ENCODE results near the gene RXRA. TPM values are rescaled to one million over a fixed set of nuclear protein-coding genes. Genes with fewer than 3 reads are reported as not detected.

Gene RXRA
- total and polyA plus RNA-seq, 2 donors (not counting 3 experiments of a cell fraction or from before 2014, with no cell fraction given) = 15.4 to 37.4 TPM

DNA sequence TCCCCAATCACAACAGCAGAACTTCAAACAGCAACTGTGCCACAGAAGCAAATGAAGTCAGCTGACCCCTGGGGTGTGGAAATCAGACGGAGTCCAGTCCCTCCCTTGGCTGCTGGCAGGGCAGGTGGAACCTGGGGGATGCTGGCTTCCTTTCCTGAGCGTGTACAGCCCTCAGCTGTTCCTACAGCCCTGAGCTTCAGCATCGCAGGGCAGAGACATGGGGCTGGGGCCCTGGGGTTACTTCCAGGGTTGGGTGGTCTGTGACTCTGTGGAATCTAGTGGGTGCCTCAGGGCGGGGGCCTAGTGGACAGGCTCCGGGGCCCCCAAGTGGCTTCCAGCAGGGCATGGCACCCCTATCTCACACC lies 7.3 kb upstream of the RXRA start:
- Histone ChIP-seq H2AFZ (ENCODE audit: low read depth, low read length) (no peak overlapping the region), H3K4me3 (replicated peaks in 1 of 3; ENCODE audit: insufficient read depth in 1 of 3, low read depth in 1 of 3, low read length in 3 of 3) (no peak overlapping the region), H3K9me3 (replicated peaks; ENCODE audit: control insufficient read depth, insufficient read depth, low read length) (no peaks in the 10 kb centered on the region), H3K4me2 (ENCODE audit: insufficient read depth, low read length) (no peak overlapping the region), H3K9ac (replicated peaks; ENCODE audit: extremely low read depth, insufficient read depth, low read length) (no peak overlapping the region), H3K4me1 (ENCODE audit: control insufficient read depth, extremely low read depth, insufficient read depth, low read length) (no peaks in the 10 kb centered on the region), H3K27ac (ENCODE audit: insufficient read depth, low read depth, low read length) (no peak overlapping the region), H3K36me3 (ENCODE audit: control insufficient read depth in 2 of 2, extremely low read depth in 1 of 2, insufficient read depth in 2 of 2, low read length in 2 of 2) (no peaks in the 10 kb centered on the region), H3K79me2 (ENCODE audit: control insufficient read depth, insufficient read depth, low read length) (no peaks in the 10 kb centered on the region), H3K9me1 (replicated peaks; ENCODE audit: control insufficient read depth, extremely low read depth, insufficient read depth, low read length) (no peaks in the 10 kb centered on the region), H4K20me1 (replicated peaks; ENCODE audit: control insufficient read depth, extremely low read depth, insufficient read depth, low read length) (no peaks in the 10 kb centered on the region), H3K27me3 (ENCODE audit: control insufficient read depth in 2 of 2, insufficient read depth in 2 of 2, low read length in 2 of 2) (no peaks in the 10 kb centered on the region)
- CTCF ChIA-PET = no interaction called here
- POLR2A ChIA-PET = no interaction called here
- BruUV-seq (replicated peaks) = no TSS peak
- DNase-seq (ENCODE audit: low read depth, low spot score) = no peak
- intact Hi-C loops (cut with micrococcal nuclease) (no loop called here), dilution Hi-C loops (cut with MboI; ENCODE audit: extremely low pct_ligation_motif_present, low sequenced_read_pairs) (no loop called here)
- no peak for TF ChIP-seq MYC (IDR thresholded peaks at IDR 0.05; ENCODE audit: low read depth, low read length)
- no peak for FAIRE-seq

DNA sequence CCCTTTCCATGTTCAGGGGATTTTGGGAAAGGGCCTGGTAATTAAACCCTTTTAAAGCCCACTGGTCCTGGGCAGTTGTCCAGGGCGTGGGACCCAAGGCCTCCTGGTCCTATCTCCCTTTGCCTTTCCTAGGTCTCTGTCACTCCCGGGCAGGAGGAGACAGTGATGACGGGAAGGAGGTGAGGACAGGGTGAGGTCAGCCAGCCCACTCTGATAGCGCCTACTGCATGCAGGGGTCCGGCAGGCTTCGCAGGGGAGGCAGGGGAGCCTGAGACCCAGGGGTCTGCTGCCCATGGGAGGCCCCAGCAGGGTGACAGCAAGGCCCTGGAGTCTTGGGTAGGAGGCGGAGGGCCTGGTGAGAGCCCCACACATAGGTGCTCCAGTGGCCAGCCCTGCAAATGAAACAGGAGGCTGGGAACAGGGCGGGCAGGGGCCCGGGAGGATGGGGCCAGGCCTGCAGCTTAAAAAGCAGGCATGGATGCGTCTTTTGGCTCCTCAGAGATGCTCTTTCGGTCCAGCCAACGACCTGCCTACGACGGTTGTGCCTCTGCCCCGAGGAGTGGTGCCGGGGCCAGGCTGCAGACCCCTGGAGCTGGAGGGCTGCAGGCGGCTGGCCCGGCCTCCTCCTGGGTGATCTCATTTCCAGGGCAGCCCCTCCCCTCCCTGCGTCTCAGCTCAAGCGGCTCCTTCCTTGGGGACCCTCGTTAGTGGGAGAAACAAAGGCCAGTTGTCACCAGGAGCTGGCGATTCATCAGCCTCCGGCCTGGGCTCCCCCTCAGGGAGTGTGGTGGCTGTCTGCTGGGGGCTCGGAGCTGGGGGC lies 6.7 kb upstream of the RXRA start:
- no peak overlapping the region for H3K9ac ChIP-seq (replicated peaks; ENCODE audit: extremely low read depth, insufficient read depth, low read length)
- DNase-seq (ENCODE audit: low read depth, low spot score) (no peak), FAIRE-seq (no peak)
- no TSS peak for BruUV-seq (replicated peaks)
- H3K27ac ChIP-seq (ENCODE audit: insufficient read depth, low read depth, low read length) = no peak overlapping the region
- H3K79me2 ChIP-seq (ENCODE audit: control insufficient read depth, insufficient read depth, low read length) = no peaks in the 10 kb centered on the region
- dilution Hi-C loops (cut with MboI; ENCODE audit: extremely low pct_ligation_motif_present, low sequenced_read_pairs) = no loop called here
- H3K9me1 ChIP-seq (replicated peaks; ENCODE audit: control insufficient read depth, extremely low read depth, insufficient read depth, low read length) = no peaks in the 10 kb centered on the region
- CTCF ChIA-PET = interaction anchor here (1.5 kb wide), 1 partner anchor 123 kb away, joined by 3 read pairs; no protein-coding TSS in a partner anchor
- no peaks in the 10 kb centered on the region for H3K27me3 ChIP-seq (ENCODE audit: control insufficient read depth in 2 of 2, insufficient read depth in 2 of 2, low read length in 2 of 2)
- intact Hi-C loops (cut with micrococcal nuclease) = loop anchor here (5.0 kb wide), 1 partner anchor 323 kb away; the partner anchor contains the start of gene COL5A1
- no peak overlapping the region for H3K4me3 ChIP-seq (replicated peaks in 1 of 3; ENCODE audit: insufficient read depth in 1 of 3, low read depth in 1 of 3, low read length in 3 of 3)
- H3K9me3 ChIP-seq (replicated peaks; ENCODE audit: control insufficient read depth, insufficient read depth, low read length) = no peaks in the 10 kb centered on the region
- no peaks in the 10 kb centered on the region for H3K4me1 ChIP-seq (ENCODE audit: control insufficient read depth, extremely low read depth, insufficient read depth, low read length)
- H3K36me3 ChIP-seq (ENCODE audit: control insufficient read depth in 2 of 2, extremely low read depth in 1 of 2, insufficient read depth in 2 of 2, low read length in 2 of 2) = no peaks in the 10 kb centered on the region
- no peaks in the 10 kb centered on the region for H4K20me1 ChIP-seq (replicated peaks; ENCODE audit: control insufficient read depth, extremely low read depth, insufficient read depth, low read length)
- H3K4me2 ChIP-seq (ENCODE audit: insufficient read depth, low read length) = no peak overlapping the region
- no peak overlapping the region for H2AFZ ChIP-seq (ENCODE audit: low read depth, low read length)
- TF ChIP-seq POLR2AphosphoS5 (IDR thresholded peaks at IDR 0.05; ENCODE audit: insufficient read depth, low read depth, low read length) (no peak), MYC (IDR thresholded peaks at IDR 0.05; ENCODE audit: low read depth, low read length) (no peak), POLR2A (IDR thresholded peaks at IDR 0.05; ENCODE audit: low read depth, low read length) (no peak)
- POLR2A ChIA-PET = no interaction called here

Data from endothelial cell of umbilical vein (primary cell).